ENCODE data around the gene PLSCR2.
"Not testable (repeated sequence)": the region's sequence is repeated elsewhere in the genome, so short reads cannot be mapped to it uniquely, and the experiment has no call there.

The PLSCR2 gene

DNA sequence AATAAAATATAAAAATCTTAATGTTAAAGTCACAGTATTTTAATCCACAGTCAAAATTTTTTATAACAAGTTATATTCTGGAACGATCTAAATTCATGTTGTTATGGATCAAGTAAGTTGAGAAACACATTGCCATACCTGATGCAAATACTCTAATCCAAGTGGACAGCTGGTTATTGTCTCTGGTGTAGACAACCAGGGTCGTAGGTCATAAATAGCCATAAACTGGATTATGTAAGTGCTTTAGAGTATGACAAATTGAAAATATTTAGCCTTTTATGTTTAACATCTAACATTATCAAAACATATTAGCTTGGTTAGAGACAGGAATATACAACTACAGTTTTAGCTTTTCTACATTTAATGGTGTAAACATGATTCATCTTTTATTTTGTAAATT, 53.0 kb downstream of the PLSCR2 start:
- no peak for DNase-seq

DNA sequence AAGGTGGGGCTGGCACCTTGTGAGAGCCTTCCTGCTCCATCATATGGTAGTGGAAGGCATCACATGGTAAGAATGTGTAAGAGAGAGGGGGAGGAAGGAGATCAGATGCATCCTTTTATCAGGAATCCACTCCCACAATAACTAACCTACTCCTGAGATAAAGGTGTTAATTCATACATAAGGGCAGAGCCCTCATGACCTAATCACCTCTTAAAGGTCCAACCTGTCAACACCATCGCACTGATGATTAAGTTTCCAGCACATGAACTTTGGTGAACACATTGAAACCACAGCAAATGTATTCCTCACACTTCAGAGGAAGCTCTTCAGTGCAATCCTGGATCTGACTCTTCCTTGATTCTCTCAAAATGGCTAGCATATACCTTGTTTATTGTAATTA, 55.4 kb downstream of the PLSCR2 start:
- DNase-seq = no peak

DNA sequence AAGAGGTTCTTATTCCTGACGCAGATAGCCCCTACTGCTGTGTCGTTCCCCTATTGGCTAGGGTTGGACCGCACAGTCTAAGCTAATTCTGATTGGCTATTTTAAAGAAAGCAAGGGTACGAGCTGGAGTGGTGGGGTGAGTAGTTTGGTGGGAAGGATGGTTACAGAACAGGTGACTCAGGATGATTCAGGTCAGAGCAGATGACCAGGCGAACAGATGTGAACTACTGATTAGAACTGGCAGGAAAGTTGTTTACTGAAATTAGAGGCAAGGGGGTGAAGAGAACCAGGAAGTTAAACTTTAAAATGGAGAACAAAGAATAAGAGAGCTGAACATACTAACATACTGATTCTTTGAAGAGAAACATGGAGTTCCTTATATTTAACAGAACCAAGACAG, 56.6 kb downstream of the PLSCR2 start:
- not testable (repeated sequence) for DNase-seq

DNA sequence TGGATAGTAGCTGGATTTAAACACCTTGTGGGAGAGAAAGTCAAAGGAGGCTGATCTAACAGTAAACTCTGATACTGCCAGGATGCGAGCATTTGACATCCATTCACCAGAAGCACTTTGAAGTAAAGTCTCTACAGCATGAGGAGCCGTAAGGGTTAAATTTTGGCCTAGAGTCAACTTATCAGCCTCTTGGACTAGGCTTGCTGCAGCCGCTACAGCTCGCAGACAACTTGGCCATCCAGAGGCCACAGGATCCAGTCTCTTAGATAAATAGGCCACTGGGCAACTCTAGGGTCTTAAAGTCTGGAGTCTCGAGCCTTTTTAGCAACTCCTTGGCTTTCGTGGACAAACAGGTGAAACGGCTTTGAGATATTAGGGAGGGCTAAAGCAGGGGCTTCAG, 61.4 kb downstream of the PLSCR2 start:
- DNase-seq = no peak

DNA sequence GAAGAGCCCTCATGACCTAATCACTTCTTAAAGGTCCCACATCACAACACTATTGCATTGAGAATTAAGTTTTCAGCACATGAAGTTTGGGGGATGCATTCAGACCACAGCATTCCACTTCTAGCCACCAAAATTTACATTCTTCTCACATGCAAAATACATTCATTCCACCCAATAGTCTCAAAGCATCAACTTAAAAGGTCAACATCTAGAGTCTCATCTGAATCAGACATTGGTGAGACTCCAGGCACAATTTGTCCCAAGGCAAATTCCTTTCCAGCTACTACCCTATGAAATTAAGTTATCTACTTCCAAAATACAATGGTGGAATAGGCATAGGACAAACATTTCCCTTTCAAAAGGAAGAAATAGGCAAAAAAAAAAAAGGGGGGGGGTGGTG, 64.9 kb downstream of the PLSCR2 start:
- DNase-seq = no peak

DNA sequence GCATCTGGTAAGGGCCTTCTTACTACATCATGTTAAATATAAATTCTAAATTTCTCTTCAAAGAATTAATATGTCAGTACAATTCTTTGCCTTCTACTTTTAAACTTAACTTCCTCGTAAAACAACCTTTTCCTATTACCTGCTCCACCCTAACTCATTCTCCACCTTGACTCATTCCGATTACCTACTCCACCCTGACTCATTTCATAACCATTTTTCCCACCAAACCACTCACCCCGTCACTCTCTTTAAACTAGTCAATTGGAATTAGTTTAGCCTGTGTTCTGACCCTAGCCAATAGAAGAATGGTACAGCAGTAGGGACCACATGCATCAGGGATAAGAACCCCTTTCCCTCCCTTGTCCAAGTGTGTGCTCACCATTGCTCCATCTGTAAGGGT, 65.6 kb downstream of the PLSCR2 start:
- DNase-seq = no peak

DNA sequence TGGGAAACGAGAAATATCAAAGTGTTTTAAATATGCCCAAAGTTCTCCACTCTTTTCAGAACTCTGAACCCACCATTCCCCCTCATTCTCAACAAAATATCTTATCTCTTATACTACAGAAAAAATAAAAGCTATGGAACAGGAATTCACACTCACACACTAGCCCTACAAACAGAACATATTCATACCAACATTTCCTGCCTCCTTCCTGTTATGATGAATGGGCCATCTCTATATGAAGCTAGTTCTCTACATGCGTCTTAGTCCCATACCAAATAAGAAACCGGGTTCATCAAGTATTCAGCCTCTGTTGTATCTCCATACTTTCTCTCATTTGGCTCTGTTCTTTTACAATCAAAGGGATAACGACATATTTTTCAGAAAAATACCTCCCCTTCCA, 72.6 kb downstream of the PLSCR2 start:
- DNase-seq = no peak

DNA sequence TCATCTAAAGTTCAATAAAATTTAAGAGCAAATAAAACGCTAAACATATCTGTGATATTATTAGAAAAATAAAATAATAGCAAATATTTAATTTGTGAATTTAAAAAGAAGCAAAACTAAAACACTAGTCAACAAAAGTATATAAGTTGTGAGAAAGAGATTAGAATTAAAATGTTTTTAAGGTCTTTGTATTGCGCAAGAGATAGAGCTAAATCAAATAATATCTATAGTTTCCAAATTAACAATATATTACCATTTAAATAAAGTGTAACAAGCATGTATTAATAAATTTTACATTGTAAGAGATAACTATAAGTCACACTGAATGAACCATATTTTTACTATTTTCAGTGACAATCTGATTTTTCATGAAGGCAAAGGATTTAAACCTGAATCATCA, 74.2 kb downstream of the PLSCR2 start:
- DNase-seq = no peak

DNA sequence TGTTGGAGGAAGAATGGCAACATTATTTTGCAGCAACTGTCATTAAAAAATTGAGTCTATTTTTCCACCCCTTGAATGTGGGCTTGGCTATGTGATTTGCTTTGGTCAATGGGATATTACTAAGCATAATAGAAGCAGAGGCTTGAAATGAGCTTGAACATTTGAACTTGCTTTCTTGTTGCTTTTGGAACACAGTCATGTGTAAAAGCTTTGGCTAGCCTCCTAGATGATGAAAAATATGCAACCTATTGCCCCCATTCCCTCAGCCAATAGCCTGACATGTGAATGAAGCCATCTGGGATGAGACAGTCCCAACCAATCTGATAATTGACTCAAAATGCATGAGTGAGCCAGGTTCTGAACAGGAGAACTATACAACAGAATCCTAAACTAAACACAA, 78.4 kb downstream of the PLSCR2 start:
- no peak for DNase-seq

DNA sequence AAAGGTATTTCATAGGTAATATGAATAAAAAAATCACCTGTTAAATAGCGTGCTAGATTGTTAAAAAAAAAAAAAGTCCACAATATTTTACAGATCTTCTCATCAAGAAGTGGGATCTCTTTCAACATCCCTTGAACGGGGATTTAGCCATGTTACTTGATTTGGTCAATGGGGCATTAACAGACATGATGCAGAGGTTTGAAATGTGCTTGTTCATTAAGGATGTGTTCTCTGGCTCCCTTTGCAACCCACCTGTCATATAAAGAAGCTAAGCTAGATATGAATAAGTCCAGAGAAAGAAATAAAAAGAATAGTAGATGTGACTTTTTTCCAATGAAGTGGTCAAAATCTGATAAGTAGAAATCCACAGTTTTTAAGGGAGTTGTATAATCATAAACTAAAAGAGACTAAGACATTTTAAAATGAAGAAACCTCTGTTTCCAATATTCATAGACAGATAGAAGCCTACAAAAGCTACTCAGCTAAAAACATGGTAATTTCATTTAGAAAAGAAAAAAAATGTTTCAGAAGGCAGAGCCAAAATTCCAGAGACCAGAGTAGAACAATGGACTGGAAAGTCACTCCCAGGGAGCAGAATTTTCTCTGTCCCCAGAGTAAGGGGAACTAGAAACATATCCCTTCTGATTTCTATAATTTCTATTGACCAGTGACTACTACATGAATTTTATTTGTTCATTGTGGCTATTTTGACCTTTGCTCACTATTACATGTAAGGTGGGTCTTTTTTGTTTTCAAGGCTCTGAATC, 79.2 kb downstream of the PLSCR2 start:
- DNase-seq = no peak

DNA sequence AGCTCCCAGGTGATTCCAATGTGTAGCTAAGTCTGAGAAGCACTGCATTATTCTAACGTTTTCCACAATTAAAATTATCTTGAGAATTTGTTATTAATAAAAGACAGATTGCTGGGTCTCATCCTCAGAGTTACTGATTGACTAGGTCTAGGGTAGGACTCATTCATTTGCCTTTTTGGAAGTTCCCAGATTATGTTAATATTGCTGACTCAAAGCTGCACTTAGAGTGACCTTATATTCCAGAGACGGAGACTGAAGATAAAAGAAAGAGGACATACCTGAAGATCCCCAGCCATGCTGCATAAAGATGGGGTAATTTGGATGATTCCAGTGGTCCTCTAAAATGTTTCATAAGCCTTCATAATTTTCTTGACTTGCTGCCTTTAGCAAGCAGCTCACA, 81.8 kb downstream of the PLSCR2 start:
- DNase-seq = no peak

DNA sequence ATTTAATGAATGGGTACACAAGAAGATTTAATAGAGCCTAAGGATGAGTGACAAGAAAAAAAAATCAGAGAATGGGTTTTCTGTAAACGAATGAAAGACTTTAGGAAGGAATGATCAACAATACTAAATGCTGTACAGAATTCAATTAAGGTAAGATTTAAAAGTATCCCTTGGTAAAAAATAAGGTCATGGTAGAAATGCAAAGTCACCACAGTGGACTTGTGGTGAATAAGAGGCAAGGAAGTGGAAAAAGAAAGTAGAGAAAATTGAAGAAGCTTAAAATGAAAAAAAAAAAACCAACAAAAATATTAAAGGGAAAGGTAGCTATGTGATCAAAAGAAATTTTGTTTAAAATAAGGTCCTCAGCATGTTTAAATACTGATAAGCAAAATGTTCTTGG, 82.4 kb downstream of the PLSCR2 start:
- no peak for DNase-seq

DNA sequence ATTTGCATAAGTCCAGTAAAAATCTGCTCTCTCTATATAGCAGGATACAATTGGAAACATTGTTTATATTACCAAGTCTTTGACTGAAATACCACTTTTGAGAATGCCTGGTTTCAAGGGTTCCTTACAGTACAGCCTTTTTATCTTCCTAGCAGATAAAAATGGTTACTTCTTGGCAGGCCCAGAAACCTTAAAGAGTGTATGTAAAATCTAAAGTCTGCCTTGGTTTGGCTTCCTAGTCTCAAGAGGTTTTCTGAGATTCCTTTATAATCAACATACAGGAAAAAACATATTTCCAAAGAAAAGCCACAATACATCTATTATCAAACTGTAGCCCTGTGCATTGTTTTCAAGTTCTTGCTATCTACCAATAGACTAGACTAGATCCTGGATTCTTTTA, 84.6 kb downstream of the PLSCR2 start:
- no peak for DNase-seq

Data from DMS153 (cell line).